IPS-20b (cell line): Measurements from ENCODE around the gene TNFRSF12A.
A peak's percentile ranks its signal among the peaks of the same experiment; 100 is the strongest.

Experiments
- H3K27ac ChIP-seq: one replicate; pipeline ENCODE4 v1.5.1; 2013; ENCODE audit warnings: low read length
- H3K27me3 ChIP-seq: 2 replicates; pipeline ENCODE4 v1.6.1; 2013; ENCODE audit warnings: mild to moderate bottlenecking, low read length, inconsistent platforms; ENCODE audit not compliant: insufficient read depth
- H3K36me3 ChIP-seq: 2 replicates; pipeline ENCODE4 v1.6.1; 2013; ENCODE audit warnings: low read depth, mild to moderate bottlenecking, inconsistent platforms, low read length, moderate library complexity; ENCODE audit not compliant: insufficient read depth
- H3K4me1 ChIP-seq: 2 replicates; pipeline ENCODE4 v1.6.1; 2013; ENCODE audit warnings: mild to moderate bottlenecking, control low read depth, inconsistent platforms, low read length, moderate library complexity; ENCODE audit not compliant: insufficient read depth
- H3K4me3 ChIP-seq: 2 replicates; pipeline ENCODE4 v1.5.1; 2013; ENCODE audit warnings: mild to moderate bottlenecking, low read length, inconsistent platforms
- H3K9ac ChIP-seq: 2 replicates; pipeline ENCODE4 v1.6.1; 2013; ENCODE audit warnings: low read depth, mild to moderate bottlenecking, inconsistent platforms, low read length, moderate library complexity
- H3K9me3 ChIP-seq: 2 replicates; pipeline ENCODE4 v1.6.1; 2013; ENCODE audit warnings: mild to moderate bottlenecking, low read depth, low read length, inconsistent platforms; ENCODE audit not compliant: insufficient read depth

TNFRSF12A gene

DNA sequence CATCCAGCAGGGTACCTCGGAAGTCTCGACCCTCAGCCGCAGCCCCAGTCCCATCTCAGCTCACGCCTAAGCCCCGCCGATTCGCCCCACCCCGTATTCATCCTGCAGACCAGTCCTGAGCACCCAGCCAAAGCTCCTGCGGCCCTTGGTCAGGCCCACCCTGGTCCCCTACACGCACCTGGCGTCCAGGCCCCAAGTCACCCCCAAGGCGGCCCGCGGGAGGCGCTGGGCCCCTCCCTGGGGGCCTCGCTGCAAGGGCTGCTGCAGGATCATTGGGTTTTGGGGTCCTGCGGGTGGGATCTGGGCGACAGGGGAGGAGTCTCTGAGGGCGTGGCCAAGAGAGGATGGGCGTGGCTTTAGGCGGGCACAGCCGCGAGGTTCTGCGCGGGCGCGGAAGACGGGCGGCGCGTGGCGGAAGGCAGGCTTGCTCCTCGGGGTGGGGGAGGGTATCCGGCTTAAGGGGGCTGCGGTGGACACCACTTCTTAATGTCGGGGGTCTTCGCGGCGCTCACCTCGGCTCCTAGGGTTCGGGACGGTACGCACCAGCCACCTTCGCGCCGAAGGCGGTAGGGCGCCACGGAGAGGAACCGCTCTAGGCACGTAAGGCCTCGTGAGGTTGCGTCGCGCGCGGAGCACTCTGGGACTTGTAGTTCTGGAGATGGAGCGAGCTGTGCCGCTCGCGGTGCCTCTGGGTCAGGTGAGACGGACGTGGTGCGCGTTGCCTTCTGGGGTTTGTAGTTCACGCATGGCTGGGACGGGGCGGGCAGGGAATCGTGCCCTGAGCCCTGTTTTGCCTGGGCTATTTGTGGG, 3.7 kb downstream of the TNFRSF12A start, which contains the start of the genes HCFC1R1 and THOC6:
Gene HCFC1R1, minus strand, starts transcription at position 274 of the 810 bp plus-strand sequence. Its CDS starts 1 bp downstream, at position 273.
Gene THOC6, plus strand, starts transcription at position 367 of the 810 bp plus-strand sequence. Its CDS starts 292 bp downstream, at position 659.
- Histone ChIP-seq H3K27me3 (peaks cover 6% of the 10 kb centered on the region), H3K36me3 (peaks cover 33% of the 10 kb centered on the region), H3K9me3 (no peaks in the 10 kb centered on the region), H3K27ac (peak within 1 kb of the TSS; percentile 93), H3K4me3 (peak within 1 kb of the TSS; percentile 92), H3K9ac (peak within 1 kb of the TSS; percentile 97), H3K4me1 (peaks cover 15% of the 10 kb centered on the region)

DNA sequence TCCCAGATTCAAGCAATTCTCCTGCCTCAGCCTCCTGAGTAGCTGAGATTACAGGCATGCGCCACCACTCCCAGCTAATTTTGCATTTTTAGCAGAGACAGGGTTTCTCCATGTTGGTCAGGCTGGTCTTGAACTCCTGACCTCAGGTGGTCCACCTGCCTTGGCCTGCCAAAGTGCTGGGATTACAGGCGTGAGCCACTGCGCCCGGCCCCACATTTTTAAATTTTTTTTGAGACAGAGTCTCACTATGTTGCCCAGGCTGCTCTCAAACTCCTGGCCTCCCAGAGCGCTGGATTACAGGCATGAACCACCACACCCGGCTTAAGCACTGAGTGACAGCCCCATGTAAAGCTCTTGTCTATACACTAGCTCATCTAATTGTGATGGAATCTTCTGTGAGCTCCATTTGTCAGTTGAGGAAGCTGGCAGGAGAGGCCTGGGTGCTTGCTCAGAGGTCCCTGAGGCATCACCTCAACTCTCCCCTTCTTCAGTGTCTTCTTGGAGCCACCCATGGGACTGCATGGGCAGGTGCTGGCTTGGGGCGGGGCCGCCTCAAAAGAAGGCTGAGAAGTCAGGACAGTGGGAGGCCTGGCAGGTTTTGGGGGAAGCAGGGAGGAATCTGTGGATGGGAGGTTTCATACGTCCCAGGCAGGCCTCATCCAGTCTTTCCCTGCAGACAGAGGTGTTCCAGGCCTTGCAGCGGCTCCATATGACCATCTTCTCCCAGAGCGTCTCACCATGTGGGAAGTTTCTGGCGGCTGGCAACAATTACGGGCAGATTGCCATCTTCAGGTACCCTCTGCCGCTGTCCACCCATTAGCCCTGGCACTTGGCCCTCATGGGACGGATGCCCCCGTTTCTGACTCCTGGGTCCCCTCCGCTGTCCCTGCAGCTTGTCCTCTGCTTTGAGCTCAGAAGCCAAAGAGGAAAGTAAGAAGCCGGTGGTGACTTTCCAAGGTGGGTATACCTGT, 5.1 kb downstream of the TNFRSF12A start:
- H3K27ac ChIP-seq = no peak overlapping the region
- H3K36me3 ChIP-seq = peaks cover 33% of the 10 kb centered on the region
- no peaks in the 10 kb centered on the region for H3K9me3 ChIP-seq
- no peak overlapping the region for H3K9ac ChIP-seq
- H3K27me3 ChIP-seq = peaks cover 20% of the 10 kb centered on the region
- H3K4me1 ChIP-seq = peaks cover 17% of the 10 kb centered on the region
- no peak overlapping the region for H3K4me3 ChIP-seq

DNA sequence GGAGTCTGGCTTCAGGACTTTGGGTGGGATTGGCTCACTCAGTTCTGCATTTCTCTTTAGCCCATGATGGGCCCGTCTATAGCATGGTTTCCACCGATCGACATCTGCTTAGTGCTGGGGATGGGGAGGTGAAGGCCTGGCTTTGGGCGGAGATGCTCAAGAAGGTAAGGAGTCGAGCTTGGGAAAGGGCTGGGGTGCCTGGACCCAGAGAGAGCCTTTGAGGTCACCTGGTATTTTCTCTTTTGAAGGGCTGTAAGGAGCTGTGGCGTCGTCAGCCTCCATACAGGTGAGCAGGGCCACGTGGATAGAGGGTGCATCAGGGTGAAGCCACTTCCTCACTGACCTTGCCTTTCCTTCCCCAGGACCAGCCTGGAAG, 5.8 kb downstream of the TNFRSF12A start:
- Histone ChIP-seq H3K27me3 (peaks cover 27% of the 10 kb centered on the region), H3K9me3 (no peaks in the 10 kb centered on the region), H3K36me3 (peaks cover 33% of the 10 kb centered on the region), H3K9ac (no peak overlapping the region), H3K4me3 (no peak overlapping the region), H3K4me1 (peaks cover 17% of the 10 kb centered on the region), H3K27ac (no peak overlapping the region)

DNA sequence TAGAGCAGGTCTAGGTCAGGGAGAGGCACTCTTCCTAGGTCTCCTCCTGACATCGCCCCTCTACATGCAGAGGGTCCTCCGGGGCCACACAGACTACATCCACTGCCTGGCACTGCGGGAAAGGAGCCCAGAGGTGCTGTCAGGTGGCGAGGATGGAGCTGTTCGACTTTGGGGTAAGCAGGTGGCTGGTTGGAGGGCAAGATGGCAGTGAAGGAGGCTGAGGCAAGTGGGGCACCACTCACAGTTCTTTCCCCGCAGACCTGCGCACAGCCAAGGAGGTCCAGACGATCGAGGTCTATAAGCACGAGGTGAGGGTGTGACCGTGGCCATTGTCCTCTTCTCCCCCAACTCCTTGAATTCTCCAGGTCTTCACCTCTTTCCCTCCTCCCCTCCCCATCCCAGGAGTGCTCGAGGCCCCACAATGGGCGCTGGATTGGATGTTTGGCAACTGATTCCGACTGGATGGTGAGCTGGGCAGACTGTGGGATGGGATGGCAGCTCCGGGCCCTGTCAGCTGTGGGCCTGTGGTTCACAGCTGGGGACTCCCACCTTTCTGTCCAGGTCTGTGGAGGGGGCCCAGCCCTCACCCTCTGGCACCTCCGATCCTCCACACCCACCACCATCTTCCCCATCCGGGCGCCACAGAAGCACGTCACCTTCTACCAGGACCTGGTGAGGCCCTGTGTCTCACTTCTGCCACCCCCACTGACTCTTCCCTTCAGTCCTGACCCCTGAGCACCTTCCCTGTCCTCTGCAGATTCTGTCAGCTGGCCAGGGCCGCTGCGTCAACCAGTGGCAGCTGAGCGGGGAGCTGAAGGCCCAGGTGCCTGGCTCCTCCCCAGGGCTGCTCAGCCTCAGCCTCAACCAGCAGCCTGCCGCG, 6.7 kb downstream of the TNFRSF12A start:
- H3K27me3 ChIP-seq = peaks cover 33% of the 10 kb centered on the region
- no peak overlapping the region for H3K4me3 ChIP-seq
- H3K9ac ChIP-seq = no peak overlapping the region
- H3K36me3 ChIP-seq = peaks cover 33% of the 10 kb centered on the region
- peaks cover 20% of the 10 kb centered on the region for H3K4me1 ChIP-seq
- H3K9me3 ChIP-seq = no peaks in the 10 kb centered on the region
- no peak overlapping the region for H3K27ac ChIP-seq

DNA sequence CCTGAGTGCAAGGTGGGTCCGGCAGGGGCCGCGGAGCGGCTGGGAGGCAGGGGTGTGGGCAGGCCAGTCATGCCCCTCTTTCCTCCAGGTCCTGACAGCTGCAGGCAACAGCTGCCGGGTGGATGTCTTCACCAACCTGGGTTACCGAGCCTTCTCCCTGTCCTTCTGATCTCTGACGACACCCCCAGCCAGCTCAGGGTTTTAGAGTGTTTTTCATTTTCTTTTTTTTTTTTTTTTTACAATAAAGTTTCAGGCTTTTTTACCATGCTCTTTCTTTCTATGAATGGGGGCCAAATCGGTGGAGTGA, 7.3 kb downstream of the TNFRSF12A start:
- peaks cover 27% of the 10 kb centered on the region for H3K36me3 ChIP-seq
- peaks cover 14% of the 10 kb centered on the region for H3K4me1 ChIP-seq
- no peaks in the 10 kb centered on the region for H3K9me3 ChIP-seq
- no peak overlapping the region; the same call in 1 of the 2 replicates for H3K4me3 ChIP-seq
- H3K27me3 ChIP-seq = peaks cover 38% of the 10 kb centered on the region
- no peak overlapping the region; the same call in 1 of the 2 replicates for H3K9ac ChIP-seq
- H3K27ac ChIP-seq = no peak overlapping the region

DNA sequence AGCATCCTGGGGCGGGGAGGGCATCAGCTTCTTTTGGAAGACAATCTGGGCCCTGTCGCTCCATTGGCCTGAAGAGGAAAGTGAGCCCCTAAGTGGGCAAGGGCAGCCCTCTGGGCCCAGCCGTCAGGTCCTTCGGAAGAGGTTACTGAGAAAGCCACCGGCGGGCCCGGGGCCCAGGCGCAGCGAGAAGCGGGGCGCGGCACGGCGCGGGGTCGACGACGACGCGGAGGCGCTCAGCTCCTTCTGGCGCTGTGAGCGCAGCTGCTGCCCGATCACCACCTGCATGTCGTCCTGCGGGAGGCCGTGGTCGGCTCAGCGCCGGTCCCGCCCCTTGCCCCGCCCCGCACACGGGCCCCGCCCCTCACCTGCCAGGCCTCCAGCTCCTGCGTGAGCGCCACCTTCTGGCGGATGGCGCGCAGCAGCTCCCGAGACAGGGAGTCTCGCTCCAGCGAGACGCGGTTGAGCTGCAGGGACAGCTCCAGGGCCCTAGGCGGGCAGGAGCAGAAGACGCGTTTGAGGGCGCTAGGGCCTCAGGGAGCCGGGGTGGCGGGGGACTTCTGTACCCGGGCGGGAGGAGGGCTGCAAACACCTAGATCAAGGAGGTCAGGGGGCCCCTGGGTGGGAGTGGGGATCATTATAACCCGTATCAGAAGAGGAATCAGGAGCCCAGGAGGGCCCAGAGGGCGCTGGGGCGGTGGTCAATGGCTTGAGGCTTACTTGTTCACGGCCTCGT, 8.0 kb downstream of the TNFRSF12A start:
- peak overlapping the region; percentile 29; the same call in 1 of the 2 replicates for H3K4me3 ChIP-seq
- no peaks in the 10 kb centered on the region for H3K9me3 ChIP-seq
- peaks cover 44% of the 10 kb centered on the region for H3K27me3 ChIP-seq
- peaks cover 22% of the 10 kb centered on the region for H3K36me3 ChIP-seq
- H3K27ac ChIP-seq = no peak overlapping the region
- H3K4me1 ChIP-seq = peaks cover 7% of the 10 kb centered on the region
- no peak overlapping the region; the same call in 1 of the 2 replicates for H3K9ac ChIP-seq

DNA sequence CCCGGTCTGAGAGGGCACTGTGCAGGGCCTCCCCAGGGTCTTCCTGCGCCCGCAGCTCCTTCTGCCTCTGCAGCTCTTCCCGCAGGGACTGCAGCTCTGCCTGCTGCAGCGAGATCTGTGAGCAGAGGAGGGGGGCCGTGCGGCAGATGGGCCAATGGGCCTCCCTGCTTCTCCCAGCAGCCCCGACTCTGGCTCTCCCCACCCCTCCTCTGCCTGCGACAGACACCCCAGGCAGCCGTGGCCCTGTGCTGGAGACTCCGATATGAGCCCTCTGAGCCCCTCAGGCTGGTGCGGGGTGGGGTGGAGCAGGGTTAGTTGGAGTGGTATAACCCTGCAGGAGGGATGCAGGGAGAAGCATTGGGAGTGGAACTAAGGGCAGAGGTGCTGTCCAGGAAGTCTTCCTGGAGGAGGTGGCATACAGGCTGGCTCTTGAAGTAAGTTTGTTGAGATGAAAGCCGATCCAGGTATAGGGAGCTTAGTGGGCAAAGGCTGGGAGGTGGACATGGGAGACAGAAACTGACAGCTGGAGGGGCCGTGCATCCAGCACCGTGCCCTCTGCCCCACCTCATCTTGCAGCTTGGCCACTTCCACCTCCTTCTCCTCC, 8.7 kb downstream of the TNFRSF12A start:
- H3K27me3 ChIP-seq = peaks cover 50% of the 10 kb centered on the region
- peaks cover 6% of the 10 kb centered on the region for H3K4me1 ChIP-seq
- no peak overlapping the region for H3K4me3 ChIP-seq
- H3K27ac ChIP-seq = no peak overlapping the region
- H3K9ac ChIP-seq = no peak overlapping the region
- H3K9me3 ChIP-seq = no peaks in the 10 kb centered on the region
- peaks cover 22% of the 10 kb centered on the region for H3K36me3 ChIP-seq

DNA sequence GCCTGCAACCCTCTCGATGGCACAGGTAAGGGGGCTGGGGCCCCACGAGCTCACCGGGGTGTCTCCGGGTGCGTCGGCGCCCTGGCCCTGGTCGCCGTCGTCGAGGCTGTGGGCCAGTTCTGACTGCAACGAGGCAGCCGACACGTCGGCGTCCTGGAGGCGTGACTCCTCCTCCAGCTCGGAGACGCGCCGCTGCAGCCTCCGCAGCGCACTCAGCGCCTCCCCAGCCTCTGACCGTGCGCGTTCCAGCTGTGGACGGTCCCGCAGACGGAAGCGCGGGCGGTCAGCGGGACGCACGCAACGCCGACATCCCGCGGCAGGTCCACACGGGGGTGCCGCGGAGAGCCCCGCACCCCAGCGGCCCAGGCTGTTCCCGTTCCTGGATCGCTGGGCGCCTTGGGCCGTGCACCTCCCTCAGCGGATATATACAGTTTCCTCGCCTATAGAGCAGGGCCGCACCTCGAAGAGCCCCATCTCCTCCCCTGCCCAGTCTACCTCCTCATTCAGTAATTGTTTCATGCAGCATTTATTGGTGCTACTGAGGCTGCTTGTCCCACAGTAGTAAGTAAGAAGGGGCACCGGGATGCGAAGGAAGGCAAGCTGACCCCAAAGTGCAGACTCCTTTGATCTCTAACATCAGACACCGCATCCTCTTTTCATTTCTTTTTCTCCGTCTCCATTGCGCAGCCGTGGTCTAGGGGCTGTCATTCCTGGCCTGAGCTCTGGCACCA, 9.5 kb downstream of the TNFRSF12A start:
- Histone ChIP-seq H3K36me3 (peaks cover 22% of the 10 kb centered on the region), H3K27me3 (peaks cover 59% of the 10 kb centered on the region), H3K9me3 (no peaks in the 10 kb centered on the region), H3K27ac (no peak overlapping the region), H3K4me3 (no peak overlapping the region), H3K9ac (no peak overlapping the region), H3K4me1 (peaks cover 6% of the 10 kb centered on the region)

DNA sequence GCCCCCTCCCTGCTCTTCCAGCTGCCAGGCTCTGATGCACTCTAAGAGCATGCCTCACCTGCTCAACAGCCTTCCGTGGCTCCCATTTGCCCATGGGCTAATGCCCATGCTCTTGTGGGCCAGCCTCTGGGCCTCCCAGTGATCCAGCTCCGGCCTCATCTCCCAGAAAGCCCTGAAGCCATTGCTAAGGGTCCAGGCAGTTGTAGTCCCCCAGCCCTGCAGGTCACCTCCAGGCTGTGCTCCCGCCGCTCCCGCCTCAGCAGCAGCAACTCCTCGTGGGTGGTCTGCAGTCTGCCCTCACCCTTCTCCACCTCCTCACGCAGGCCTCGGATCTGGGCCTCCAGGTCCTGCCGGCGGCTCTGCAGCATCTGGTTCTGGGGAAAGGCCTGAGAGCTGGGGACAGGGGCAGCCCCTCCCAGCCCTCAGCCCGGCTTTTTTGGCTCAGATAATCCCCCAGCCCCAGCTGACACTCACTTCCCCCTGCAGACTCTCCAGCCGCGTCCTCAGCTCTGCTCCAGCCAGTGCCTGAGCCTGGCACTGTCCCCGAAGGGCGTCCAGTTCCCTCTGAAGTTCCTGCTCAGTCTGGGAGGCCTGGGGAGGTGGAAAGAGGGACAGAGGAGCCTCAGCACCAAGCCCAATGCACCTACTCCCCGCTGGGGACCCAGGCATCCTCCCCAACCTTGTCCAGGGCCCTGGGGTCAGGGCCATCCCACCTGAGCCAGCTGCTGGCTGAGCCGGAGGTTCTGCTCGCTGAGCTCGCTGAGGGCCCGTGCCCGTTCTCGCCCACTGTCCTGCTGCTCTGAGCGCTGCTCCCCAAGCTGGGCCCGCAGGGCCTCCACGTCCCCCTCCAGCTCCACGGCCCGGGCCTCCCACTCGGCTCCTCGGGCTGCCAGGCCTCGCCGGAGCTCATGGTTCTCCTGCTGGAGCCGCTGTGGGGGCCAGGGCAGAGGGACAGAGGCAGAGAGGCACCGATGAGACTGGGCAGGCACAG, 10.3 kb downstream of the TNFRSF12A start:
- H3K4me1 ChIP-seq = peaks cover 7% of the 10 kb centered on the region
- no peak overlapping the region for H3K27ac ChIP-seq
- no peak overlapping the region for H3K4me3 ChIP-seq
- H3K9ac ChIP-seq = no peak overlapping the region
- H3K36me3 ChIP-seq = peaks cover 19% of the 10 kb centered on the region
- peaks cover 67% of the 10 kb centered on the region for H3K27me3 ChIP-seq
- no peaks in the 10 kb centered on the region for H3K9me3 ChIP-seq
